Cerebellar cortex (tissue), 1 donor: ENCODE results near the gene PPM1E.
"Not testable (repeated sequence)": the region's sequence is repeated elsewhere in the genome, so short reads cannot be mapped to it uniquely, and the experiment has no call there.

Experiments
- DNase-seq: peaks from one replicate; pipeline ENCODE4 v3.0.0-alpha.2; 2015; ENCODE audit warnings: low spot score

Gene PPM1E

GRCh38 chr17:58779446-58779845 lies 23.8 kb downstream of the PPM1E start:
- no peak for DNase-seq

- peak; percentile 17 for DNase-seq
Measured at GRCh38 chr17:58783380-58783779, 27.7 kb downstream of the PPM1E start.

DNA sequence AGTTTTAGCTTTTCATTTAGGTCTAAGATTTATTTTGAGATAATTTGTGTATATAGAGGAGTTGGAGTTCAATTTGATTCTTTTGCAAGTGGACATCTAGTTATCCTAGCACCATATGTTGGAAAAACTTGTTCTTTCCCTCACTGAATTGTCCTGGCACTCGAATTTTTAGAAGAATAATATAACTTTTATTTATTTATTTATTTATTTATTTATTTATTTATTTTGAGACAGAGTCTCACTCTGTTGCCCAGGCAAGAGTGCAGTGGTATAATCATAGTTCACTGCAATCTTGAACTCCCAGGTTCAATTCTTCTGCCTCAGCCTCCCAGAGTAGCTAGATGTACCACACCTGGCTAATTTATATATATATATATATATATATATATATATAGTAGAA lies 29.4 kb downstream of the PPM1E start:
- no peak for DNase-seq

DNA sequence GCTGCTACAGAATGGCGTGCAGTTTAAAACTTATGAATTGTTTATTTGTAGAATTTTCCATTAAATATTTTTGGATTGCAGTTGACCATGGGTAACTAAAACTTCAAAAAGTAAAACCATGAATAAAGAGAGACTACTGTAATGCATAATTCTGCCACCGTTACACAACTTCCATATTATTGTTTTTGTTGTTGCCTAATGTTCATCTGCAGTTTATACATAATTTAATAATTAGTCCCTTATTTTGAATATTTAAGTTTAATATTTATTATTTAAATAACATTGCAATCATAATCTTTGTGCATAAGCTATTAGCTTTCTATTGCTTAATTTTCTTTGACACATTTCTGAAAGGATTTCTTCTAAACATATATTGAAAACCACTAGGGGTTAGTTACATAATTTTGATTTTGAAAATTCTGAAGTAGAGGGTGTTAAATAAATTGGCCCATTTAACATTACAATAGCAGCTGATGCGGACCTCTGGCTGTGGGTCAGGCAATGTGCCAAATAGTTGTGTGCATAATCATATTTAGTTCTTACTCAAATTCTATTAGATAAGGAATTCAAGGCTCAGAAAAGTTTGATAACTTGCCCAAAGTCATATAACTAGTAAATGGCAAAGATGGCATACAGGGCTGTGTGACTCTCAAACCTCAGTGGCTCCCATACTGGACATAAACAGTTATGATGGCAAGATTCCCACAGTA lies 31.1 kb downstream of the PPM1E start:
- DNase-seq: no peak

DNA sequence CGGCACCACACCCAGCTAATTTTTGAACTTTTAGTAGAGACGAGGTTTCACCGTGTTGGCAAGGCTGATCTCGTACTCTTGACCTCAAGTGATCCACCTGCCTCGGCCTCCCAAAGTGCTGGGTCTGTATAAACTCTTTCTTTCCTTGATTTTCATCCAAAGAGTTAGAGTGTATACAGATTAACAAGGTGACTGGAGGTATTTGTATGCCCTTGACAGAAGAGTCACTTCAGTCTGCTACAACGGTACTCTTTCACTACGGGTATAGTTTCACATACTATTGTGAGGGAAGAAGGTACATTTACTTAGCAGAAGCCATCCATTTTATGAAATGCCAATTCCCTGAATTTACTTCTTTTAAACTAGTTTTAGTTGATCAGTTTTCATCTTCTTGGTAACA lies 32.5 kb downstream of the PPM1E start:
- no peak for DNase-seq

- no peak for DNase-seq
Measured at GRCh38 chr17:58789160-58789559, 33.5 kb downstream of the PPM1E start.

GRCh38 chr17:58789831-58790230 lies 34.2 kb downstream of the PPM1E start:
- no peak for DNase-seq

DNA sequence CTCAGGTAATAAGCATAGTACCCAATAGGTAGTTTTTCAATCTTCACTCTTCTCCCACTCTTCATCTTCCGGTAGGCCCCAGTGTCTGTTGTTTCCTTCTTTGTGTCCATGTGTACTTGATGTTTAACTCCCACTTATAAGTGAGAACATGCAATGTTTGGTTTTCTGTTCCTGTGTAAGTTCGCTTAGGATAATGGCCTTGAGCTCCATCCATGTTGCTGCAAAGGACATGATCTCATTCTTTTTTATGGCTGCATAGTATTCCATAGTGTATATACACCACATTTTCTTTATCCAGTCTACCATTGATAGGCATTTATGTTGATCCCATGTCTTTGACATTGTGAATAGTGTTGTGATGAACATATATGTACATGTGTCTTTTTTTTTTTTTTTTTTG lies 38.9 kb downstream of the PPM1E start:
- not testable (repeated sequence) for DNase-seq

DNA sequence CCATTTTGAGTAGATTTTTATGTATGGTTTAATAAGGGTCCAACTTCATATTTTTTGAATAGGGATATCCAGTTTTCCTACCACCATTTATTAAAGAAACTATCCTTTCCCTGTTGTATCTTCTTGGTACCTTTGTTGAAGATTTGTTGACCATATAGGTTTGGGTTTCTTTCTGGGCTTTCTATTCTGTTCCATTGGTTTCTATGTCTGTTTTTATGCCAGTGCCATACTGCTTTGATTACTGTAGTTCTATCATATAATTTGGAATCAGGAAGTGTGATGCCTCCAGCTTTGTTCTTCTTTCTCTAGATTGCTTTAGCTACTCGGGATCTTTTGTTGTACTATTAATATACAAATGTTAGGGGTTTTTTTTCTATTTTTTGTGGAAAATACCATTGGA lies 46.5 kb downstream of the PPM1E start:
- no peak for DNase-seq

- DNase-seq: no peak
Measured at GRCh38 chr17:58806046-58806445, 50.4 kb downstream of the PPM1E start.

GRCh38 chr17:58808609-58809563 lies 53.2 kb downstream of the PPM1E start:
- DNase-seq: no peak

DNA sequence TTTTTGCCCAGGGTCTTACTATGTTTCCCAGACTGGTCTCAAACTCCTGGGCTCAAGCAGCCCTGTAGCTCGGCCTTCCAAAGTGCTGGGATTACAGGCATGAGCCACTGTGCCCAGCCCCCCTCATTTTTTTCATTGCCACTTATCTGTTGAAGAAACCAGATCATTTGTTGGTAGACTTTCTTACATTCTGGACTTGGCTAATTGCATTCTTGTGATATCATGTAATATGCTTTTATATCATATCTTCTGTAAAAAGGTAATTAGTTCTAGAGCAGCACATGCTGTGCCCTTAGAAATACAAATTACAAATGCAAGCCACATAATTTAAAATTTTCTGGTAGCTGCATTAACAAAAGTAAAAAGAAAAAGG lies 53.9 kb downstream of the PPM1E start:
- DNase-seq: no peak

GRCh38 chr17:58811290-58811689 lies 55.6 kb downstream of the PPM1E start:
- DNase-seq: no peak

GRCh38 chr17:58813712-58814111 lies 58.1 kb downstream of the PPM1E start:
- no peak for DNase-seq

DNA sequence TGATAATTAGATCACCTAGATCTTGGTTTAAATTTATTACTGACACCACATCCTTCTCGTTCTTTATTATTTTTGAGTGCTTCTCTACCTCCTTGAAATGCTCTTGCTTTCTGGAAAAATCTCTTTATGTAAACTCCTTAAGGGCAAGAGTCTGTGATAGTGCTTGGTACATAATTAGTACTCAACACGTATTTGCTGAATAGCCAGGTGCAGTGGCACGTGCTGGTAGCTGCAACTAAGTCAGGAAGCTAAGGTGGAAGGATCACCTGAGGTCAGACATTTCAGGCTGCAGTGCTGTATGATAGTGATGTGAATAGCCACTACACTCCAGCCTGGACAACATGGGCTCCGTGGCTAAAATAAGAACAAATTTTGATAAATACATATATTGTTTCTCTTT lies 63.0 kb downstream of the PPM1E start:
- no peak for DNase-seq

- peak; percentile 43 for DNase-seq
Measured at GRCh38 chr17:58822148-58823050, 66.7 kb downstream of the PPM1E start.

DNA sequence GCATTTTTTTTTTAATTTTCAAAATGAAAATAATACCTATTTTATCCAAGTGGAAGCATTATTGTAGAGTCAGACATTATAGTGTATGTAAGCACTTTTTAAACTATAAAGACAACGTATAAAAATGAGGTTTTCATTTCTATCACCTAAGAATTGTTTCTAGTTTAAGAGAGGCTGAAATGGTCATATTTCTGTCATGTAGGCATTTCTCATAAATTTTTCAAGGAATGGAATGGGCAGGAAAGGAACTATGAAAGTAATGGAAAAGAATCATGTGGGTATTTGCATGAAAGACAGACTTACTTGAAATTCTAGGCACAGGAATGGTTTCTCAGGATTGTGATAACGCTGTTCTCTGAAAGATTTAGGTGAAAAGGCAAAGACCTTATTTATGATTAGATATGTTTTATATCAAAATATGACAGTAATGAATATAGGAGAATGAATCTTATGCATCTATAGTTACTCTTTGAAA lies 67.4 kb downstream of the PPM1E start:
- no peak for DNase-seq

GRCh38 chr17:58829172-58829637 lies 73.6 kb downstream of the PPM1E start:
- no peak for DNase-seq

DNA sequence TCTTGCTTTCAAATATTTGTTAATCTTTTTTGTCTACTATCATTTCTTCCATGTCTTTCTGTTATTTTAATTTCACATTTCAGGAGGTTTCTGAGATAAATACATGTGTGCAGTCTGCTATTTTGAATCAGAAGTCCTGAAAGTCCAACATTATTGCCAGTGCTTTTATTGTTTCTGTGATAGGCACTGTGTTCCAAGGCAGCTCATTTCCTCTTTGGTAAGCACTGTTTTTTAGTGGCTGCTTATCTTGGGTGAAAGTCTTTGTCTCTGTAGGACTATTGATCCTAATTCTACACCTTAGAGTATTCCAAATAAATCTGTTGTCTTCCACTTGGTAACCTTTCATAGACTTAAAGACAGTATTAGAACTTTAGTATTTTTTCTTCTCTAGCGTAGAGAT lies 76.1 kb downstream of the PPM1E start:
- DNase-seq: no peak

- no peak for DNase-seq
Measured at GRCh38 chr17:58832514-58832913, 76.9 kb downstream of the PPM1E start.

DNA sequence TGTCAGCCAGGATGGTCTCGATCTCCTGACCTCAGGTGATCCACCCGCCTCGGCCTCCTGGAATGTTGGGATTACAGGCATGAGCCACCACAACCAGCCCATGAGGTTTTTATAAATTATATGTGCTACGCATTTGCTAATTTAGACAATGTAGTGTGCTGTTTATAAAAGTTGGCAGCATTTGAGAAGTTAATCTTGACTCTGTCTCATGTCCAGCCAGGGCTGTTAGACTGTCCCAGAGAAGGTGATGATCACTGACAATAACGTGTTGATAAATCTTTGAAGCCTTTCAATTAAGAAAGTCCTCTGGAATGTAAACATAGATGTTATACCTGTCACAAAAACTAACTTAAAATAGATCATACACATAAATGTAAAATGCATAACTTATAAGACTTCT lies 82.0 kb downstream of the PPM1E start:
- no peak for DNase-seq
